GM19397 (cell line): Measurements from ENCODE around the gene FBLN1.
"Not testable (repeated sequence)": the region's sequence is repeated elsewhere in the genome, so short reads cannot be mapped to it uniquely, and the experiment has no call there.

Source experiments
- ATAC-seq: cut with Tn5 transposase; IDR thresholded peaks from one replicate; pipeline ENCODE4 v1.9.1; 2021; ENCODE audit warnings: mild to moderate bottlenecking, moderate library complexity; ENCODE audit not compliant: unreplicated experiment

FBLN1 gene

DNA sequence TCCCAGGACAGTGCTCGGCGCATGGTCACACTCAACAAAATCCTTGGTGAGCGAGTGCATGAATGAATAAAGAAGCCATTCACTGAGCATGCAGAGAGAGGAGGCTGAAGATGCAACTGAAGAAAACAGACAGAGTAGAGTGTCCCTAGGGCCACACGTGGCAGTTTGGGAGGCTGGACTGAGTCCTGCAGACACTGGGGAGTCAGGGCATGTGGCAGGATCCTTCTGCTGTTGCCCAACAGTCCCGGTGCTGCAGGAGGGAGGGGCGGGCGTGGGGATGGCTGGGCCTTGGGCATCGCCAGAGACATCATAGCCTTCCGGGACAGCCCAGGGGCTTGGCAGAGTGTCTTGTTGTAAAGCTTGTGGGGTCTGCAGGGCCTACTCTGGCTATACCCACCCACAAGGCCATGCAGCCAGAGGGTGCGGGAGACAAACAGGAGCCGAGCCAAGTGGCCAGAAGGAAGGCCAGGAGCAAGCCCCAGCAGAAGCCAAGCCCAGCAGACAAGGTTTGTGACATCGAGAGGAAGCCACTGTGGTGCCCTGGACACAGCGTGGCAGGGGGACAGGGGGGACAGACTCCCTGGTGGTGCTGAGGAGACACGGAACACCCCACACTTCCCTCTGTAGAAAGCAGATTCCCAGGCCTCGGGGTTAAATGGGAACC lies 26.7 kb upstream of the FBLN1 start:
- no peak for ATAC-seq

DNA sequence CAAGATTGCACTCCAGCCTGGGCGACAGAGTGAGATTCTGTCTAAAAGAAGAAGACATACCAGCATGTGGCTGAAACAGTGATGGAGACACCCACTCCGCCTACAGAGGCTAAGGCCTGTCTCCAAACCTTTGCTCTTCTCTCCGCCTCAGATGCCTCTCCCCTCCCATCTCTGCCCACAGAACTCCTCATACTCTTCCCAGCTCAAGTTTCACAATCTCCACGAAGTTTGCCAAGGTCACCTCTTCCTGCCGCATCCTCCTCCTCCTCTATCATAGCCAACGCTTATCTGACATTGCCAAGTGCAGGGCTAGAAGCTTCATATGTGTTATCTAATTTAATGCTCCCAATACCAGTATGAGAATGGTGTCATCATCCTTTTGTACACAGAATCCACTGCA lies 25.9 kb upstream of the FBLN1 start:
- no peak for ATAC-seq

GRCh38 chr22:45477366-45478107 lies 25.1 kb upstream of the FBLN1 start:
- ATAC-seq, result no peak

DNA sequence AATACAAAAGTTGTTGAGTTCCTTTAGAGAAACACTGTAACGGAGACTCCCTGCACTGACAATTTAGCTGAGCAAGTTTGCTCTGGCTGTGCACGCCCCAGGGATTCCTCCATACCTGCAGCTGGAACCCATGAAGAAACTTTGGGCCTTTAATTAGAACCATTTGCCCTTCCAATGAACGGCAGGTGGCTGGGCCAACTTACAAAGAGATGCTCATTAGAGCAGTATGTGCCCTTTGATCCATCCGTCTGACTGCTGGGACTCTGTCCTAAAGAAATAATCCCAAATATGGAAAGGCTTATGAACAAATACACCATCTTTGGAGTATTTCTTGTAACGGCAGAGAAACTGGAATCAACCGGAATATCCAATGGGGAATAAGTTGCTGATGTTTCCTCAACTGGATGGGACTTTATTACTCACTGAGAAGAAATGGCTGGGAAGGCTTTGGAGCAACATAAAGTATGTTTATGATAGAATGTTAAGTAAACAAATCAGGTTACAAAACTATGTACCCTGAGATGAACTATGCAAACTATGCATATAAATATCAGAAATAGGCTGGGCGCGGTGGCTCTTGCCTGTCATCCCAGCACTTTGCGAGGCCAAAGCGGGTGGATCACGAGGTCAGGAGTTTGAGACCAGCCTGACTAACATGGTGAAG lies 24.4 kb upstream of the FBLN1 start:
- no peak for ATAC-seq

GRCh38 chr22:45480717-45481116 lies 22.0 kb upstream of the FBLN1 start:
- ATAC-seq, result no peak

GRCh38 chr22:45481661-45482060 lies 21.0 kb upstream of the FBLN1 start:
- no peak for ATAC-seq

DNA sequence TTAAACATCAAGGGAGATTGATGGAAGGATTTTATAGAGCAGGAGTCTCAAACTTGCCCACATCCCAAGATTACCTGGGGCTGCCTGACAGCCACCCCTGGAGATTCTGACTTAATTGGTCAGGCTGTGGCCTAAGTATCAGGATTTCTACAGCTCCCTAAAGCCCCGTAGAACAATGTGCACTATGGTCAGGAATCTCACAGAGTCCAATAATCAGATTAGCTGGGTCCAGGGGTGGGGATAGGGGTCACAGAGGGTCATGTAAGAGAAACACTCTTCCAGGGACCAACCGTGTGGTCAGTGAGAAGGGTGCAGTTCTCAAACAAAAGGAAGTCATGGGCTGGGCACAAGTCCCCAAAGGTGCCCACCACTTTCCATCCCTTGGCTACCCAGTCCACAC lies 20.5 kb upstream of the FBLN1 start:
- no peak for ATAC-seq

DNA sequence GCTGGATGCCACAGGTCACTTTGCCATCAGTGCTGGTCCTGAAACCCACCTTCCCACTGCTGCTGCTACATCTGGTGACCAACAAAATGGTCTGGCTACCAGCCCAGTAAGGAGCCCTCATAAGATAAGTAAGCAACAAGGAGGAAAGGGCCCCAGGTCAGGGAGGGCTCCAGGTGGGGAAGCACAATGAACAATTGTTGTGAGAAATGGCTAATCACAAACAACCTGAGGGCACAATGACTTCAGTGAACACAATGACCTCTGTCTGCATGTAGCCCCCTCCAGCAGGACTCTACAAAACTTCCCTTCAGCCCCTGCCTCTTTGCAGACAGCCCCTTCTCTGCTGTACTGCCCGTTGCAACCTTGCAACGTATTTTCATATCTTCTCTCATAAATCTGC lies 19.4 kb upstream of the FBLN1 start:
- no peak for ATAC-seq

GRCh38 chr22:45483918-45484499 lies 18.7 kb upstream of the FBLN1 start:
- no peak for ATAC-seq

- no peak for ATAC-seq
These were observed 17.9 kb upstream of the FBLN1 start for GRCh38 chr22:45484742-45485141.

DNA sequence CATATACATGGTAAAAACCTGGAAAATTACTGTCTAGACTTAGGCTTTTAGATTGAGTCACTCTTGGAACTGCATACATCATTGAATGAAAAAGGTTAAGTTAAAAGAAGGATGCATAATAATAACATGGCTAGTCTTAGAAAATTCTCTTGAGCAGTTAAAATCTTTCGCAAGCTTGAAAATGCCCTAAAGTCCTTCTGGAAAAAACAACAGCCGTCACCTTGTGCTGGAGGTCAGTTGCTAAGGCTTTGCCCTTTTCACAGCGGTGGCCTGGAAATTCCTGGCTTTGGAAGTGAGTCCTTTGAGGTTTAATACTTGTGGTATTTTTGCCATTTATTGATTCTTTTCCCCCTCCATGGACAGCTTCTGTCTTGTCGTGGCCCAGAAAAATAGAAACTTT lies 17.4 kb upstream of the FBLN1 start:
- no peak for ATAC-seq

DNA sequence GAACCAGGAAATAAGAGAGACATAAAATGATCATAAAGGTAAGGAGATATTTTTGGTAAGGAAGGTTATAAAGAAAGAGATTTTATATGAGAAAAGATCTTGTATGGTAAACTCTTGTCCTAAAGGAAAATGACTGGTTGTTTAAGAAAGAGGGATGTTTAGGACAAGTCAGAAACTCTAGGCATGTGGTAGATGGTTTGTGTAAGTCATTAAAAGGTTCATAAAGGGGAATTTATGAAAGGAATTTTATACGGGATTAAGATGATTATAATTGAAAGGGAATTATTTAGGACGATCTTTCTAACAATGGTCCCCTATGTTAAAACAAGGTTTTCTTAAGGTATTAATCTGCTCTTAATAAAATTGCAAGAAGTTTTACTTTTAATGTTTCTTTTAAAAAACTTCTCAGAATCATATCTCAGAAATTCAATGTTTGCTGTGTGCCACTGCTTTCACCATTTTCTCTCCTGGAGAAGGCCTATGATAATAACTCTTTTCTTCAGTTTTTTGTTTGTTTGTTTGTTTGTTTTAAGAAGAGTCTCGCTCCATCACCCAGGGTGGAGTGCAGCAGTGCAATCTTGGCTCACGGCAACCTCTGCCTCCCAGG lies 13.8 kb upstream of the FBLN1 start:
- no peak for ATAC-seq

- no peak for ATAC-seq
These were observed 11.8 kb upstream of the FBLN1 start for GRCh38 chr22:45490836-45491235.

DNA sequence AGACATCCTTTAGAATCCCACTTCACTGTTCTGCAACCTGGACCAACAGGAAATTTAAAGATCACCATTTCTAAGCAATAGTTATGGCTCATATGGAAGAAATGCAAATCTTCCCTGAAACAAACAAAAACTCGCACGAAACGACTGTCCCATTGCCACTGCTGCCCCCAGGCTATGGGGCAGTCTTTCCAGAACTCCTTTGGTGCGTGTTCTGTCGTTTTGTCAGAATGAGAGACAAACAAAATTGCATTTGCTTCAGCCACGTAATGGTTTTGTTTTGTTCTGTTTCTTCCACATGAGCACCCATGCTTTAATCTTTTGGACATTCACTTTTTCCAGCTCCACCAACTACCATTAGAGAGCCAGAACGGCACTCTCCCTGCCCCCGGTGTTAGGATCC lies 10.8 kb upstream of the FBLN1 start:
- no peak for ATAC-seq

- ATAC-seq, result no peak
These were observed 9.4 kb upstream of the FBLN1 start for GRCh38 chr22:45493286-45493771.

GRCh38 chr22:45494306-45494705 lies 8.4 kb upstream of the FBLN1 start:
- ATAC-seq, result not testable (repeated sequence)

DNA sequence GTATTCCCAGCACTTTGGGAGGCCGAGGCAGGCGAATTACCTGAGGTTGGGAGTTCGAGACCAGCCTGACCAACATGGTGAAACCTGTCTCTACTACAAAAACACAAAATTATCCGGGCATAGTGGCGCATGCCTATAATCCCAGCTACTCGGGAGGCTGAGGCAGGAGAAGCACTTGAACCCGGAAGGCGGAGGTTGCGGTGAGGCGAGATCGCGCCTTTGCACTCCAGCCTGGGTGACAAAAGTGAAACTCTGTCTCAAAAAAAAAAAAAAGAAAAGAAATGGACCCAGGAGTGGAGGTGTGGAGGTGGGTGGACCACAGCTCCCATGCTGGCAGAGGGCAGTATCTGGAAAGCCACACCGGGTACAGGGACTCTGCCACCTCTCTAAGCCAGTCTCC lies 7.1 kb upstream of the FBLN1 start:
- ATAC-seq, result not testable (repeated sequence)

GRCh38 chr22:45496451-45496941 lies 6.2 kb upstream of the FBLN1 start:
- no peak for ATAC-seq

GRCh38 chr22:45497351-45498145 lies 5.1 kb upstream of the FBLN1 start:
- no peak for ATAC-seq

- ATAC-seq, result no peak
These were observed 2.9 kb upstream of the FBLN1 start for GRCh38 chr22:45499746-45500145.
